IMR-90 (cell line): ENCODE data around the gene ARFIP1.

Source experiments
- CEBPB ChIP-seq: IDR thresholded peaks from 2 replicates; pipeline ENCODE4 v1.6.1; 2012; ENCODE audit warnings: low read depth, low read length, improper control_type of control experiment
- CTCF ChIP-seq: conservative IDR thresholded peaks from 2 replicates; pipeline ENCODE4 v1.5.1; 2012; ENCODE audit warnings: mild to moderate bottlenecking, low read depth, low read length, improper control_type of control experiment
- MAFK ChIP-seq: IDR thresholded peaks from 2 replicates; pipeline ENCODE4 v1.6.1; 2012; ENCODE audit warnings: low read depth, low read length, improper control_type of control experiment
- MXI1 ChIP-seq: IDR thresholded peaks from 2 replicates; pipeline ENCODE4 v1.6.1; 2012; ENCODE audit warnings: low read depth, mild to moderate bottlenecking, low read length, moderate library complexity, borderline replicate concordance
- NFE2L2 ChIP-seq: fragments of 150-350 bp; IDR thresholded peaks from 2 replicates; pipeline ENCODE4 v1.6.1; 2016; ENCODE audit warnings: low read depth, mild to moderate bottlenecking, low read length
- POLR2A ChIP-seq: IDR thresholded peaks from 2 replicates; pipeline ENCODE4 v1.6.1; 2012; ENCODE audit warnings: mild to moderate bottlenecking, low read depth, low read length
- RAD21 ChIP-seq: IDR thresholded peaks from 2 replicates; pipeline ENCODE4 v1.6.1; 2012; ENCODE audit warnings: low read length, improper control_type of control experiment
- RCOR1 ChIP-seq: IDR thresholded peaks from 2 replicates; pipeline ENCODE4 v1.6.1; 2012; ENCODE audit warnings: mild to moderate bottlenecking, low read length, improper control_type of control experiment; ENCODE audit not compliant: insufficient replicate concordance
- RFX5 ChIP-seq: IDR thresholded peaks from 2 replicates; pipeline ENCODE4 v1.8.0; 2012; ENCODE audit warnings: low read depth, mild to moderate bottlenecking, low read length, moderate library complexity

- TF ChIP-seq RAD21, result no peak
- TF ChIP-seq CTCF, result no peak
- TF ChIP-seq NFE2L2, result no peak
- TF ChIP-seq RFX5, result no peak
- TF ChIP-seq MAFK, result no peak
- TF ChIP-seq POLR2A, result no peak
- no peak for TF ChIP-seq CEBPB
- TF ChIP-seq RCOR1, result no peak
- TF ChIP-seq MXI1, result no peak
Observed at GRCh38 chr4:152851226-152851625, 71.5 kb downstream of the ARFIP1 start.
